ENCODE data around the gene GALNT9. TPM values are rescaled to one million over a fixed set of nuclear protein-coding genes. Genes with fewer than 3 reads are reported as not detected.
"Not testable (repeated sequence)": the region's sequence is repeated elsewhere in the genome, so short reads cannot be mapped to it uniquely, and the experiment has no call there.

Gene GALNT9
- total RNA-seq, 1 experiment from 2014 or later, result 0.45 TPM

DNA sequence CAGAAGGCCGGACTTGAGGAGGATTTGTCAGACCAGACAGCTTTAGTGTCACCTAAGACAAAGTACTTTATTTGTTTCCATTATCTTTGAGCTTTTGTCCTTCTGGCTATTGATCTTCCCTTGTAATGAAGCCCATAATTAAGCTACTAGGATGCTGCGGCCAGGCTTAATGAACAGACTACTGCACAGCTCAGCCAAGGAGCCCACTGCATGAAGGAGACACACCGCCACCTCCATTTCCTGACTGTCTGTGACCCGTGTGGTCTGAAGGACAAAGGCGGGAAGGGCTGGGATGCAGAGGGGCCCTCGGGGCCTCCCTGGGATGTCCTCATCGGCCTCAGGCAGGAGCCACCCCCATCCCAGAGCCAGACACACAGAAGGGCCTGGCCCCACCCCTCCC is 31.0 kb upstream of the GALNT9 start:
- no peaks in the 10 kb centered on the region for H3K4me1 Mint-ChIP-seq (ENCODE audit: low read depth, unreplicated experiment)
- BruUV-seq (replicated peaks), result no TSS peak
- no peaks in the 10 kb centered on the region for H3K9me3 Mint-ChIP-seq (ENCODE audit: unreplicated experiment)
- no peak for TF ChIP-seq CTCF (IDR thresholded peaks at IDR 0.05; ENCODE audit: insufficient read depth in 1 of 2, low read depth in 1 of 2, low read length in 1 of 2, severe bottlenecking in 1 of 2, unreplicated experiment in 1 of 2)
- H3K4me1 ChIP-seq, result no peaks in the 10 kb centered on the region
- intact Hi-C loops (cut with micrococcal nuclease; ENCODE audit: unreplicated experiment), result no loop called here
- H3K4me3 ChIP-seq (ENCODE audit: low read depth, low read length), result no peak overlapping the region
- peaks cover 6% of the 10 kb centered on the region for H3K36me3 Mint-ChIP-seq (ENCODE audit: insufficient read depth, unreplicated experiment)
- no peak overlapping the region for H3K4me3 Mint-ChIP-seq (ENCODE audit: unreplicated experiment)
- no peaks in the 10 kb centered on the region for H3K27me3 ChIP-seq (replicated peaks; ENCODE audit: control insufficient read depth, insufficient read depth, low read length)
- no peaks in the 10 kb centered on the region for H3K27me3 Mint-ChIP-seq (ENCODE audit: insufficient read depth, unreplicated experiment)
- no peaks in the 10 kb centered on the region for H3K36me3 ChIP-seq (ENCODE audit: control insufficient read depth, insufficient read depth, low read length)
- POLR2A ChIA-PET, result no interaction called here
- H3K27ac Mint-ChIP-seq (ENCODE audit: unreplicated experiment), result no peak overlapping the region
- CTCF ChIA-PET, result no interaction called here
- DNase-seq, result no peak
- peaks cover 3% of the 10 kb centered on the region; the same call in 1 of the 2 replicates for H3K9me3 ChIP-seq

GRCh38 chr12:132359971-132360370 is 30.6 kb upstream of the GALNT9 start:
- intact Hi-C loops (cut with micrococcal nuclease; ENCODE audit: unreplicated experiment), result no loop called here
- Histone ChIP-seq H3K4me3 (ENCODE audit: low read depth, low read length) (no peak overlapping the region), H3K36me3 (ENCODE audit: control insufficient read depth, insufficient read depth, low read length) (no peaks in the 10 kb centered on the region), H3K9me3 (peaks cover 3% of the 10 kb centered on the region; the same call in 1 of the 2 replicates), H3K27me3 (replicated peaks; ENCODE audit: control insufficient read depth, insufficient read depth, low read length) (no peaks in the 10 kb centered on the region), H3K4me1 (no peaks in the 10 kb centered on the region)
- H3K27ac Mint-ChIP-seq (ENCODE audit: unreplicated experiment), result no peak overlapping the region
- no peak for TF ChIP-seq CTCF (IDR thresholded peaks at IDR 0.05; ENCODE audit: insufficient read depth in 1 of 2, low read depth in 1 of 2, low read length in 1 of 2, severe bottlenecking in 1 of 2, unreplicated experiment in 1 of 2)
- ChIA-PET CTCF (interaction anchor here (0.6 kb wide), 1 partner anchor 203 kb away, joined by 9 read pairs; no protein-coding TSS in a partner anchor), POLR2A (no interaction called here)
- BruUV-seq (replicated peaks), result no TSS peak
- H3K4me1 Mint-ChIP-seq (ENCODE audit: low read depth, unreplicated experiment), result no peaks in the 10 kb centered on the region
- no peaks in the 10 kb centered on the region for H3K9me3 Mint-ChIP-seq (ENCODE audit: unreplicated experiment)
- H3K4me3 Mint-ChIP-seq (ENCODE audit: unreplicated experiment), result no peak overlapping the region
- no peaks in the 10 kb centered on the region for H3K27me3 Mint-ChIP-seq (ENCODE audit: insufficient read depth, unreplicated experiment)
- H3K36me3 Mint-ChIP-seq (ENCODE audit: insufficient read depth, unreplicated experiment), result peaks cover 6% of the 10 kb centered on the region
- DNase-seq, result no peak

GRCh38 chr12:132359551-132359950 is 30.2 kb upstream of the GALNT9 start:
- H3K36me3 ChIP-seq (ENCODE audit: control insufficient read depth, insufficient read depth, low read length), result no peaks in the 10 kb centered on the region
- H3K4me1 ChIP-seq, result no peaks in the 10 kb centered on the region
- no TSS peak for BruUV-seq (replicated peaks)
- H3K9me3 ChIP-seq, result peaks cover 3% of the 10 kb centered on the region; the same call in 1 of the 2 replicates
- intact Hi-C loops (cut with micrococcal nuclease; ENCODE audit: unreplicated experiment), result no loop called here
- no peaks in the 10 kb centered on the region for H3K9me3 Mint-ChIP-seq (ENCODE audit: unreplicated experiment)
- H3K27ac Mint-ChIP-seq (ENCODE audit: unreplicated experiment), result no peak overlapping the region
- H3K36me3 Mint-ChIP-seq (ENCODE audit: insufficient read depth, unreplicated experiment), result peaks cover 6% of the 10 kb centered on the region
- no peak for DNase-seq
- POLR2A ChIA-PET, result no interaction called here
- no peak overlapping the region for H3K4me3 Mint-ChIP-seq (ENCODE audit: unreplicated experiment)
- H3K27me3 Mint-ChIP-seq (ENCODE audit: insufficient read depth, unreplicated experiment), result no peaks in the 10 kb centered on the region
- no peaks in the 10 kb centered on the region for H3K27me3 ChIP-seq (replicated peaks; ENCODE audit: control insufficient read depth, insufficient read depth, low read length)
- no peak for TF ChIP-seq CTCF (IDR thresholded peaks at IDR 0.05; ENCODE audit: insufficient read depth in 1 of 2, low read depth in 1 of 2, low read length in 1 of 2, severe bottlenecking in 1 of 2, unreplicated experiment in 1 of 2)
- H3K4me1 Mint-ChIP-seq (ENCODE audit: low read depth, unreplicated experiment), result no peaks in the 10 kb centered on the region
- no peak overlapping the region for H3K4me3 ChIP-seq (ENCODE audit: low read depth, low read length)
- CTCF ChIA-PET, result interaction anchor here (0.6 kb wide), 1 partner anchor 203 kb away, joined by 9 read pairs; no protein-coding TSS in a partner anchor

GRCh38 chr12:132358241-132359225 is 29.1 kb upstream of the GALNT9 start:
- POLR2A ChIA-PET; H3K27me3 Mint-ChIP-seq (ENCODE audit: insufficient read depth, unreplicated experiment); H3K4me3 ChIP-seq (ENCODE audit: low read depth, low read length); intact Hi-C loops (cut with micrococcal nuclease; ENCODE audit: unreplicated experiment); H3K36me3 Mint-ChIP-seq (ENCODE audit: insufficient read depth, unreplicated experiment); H3K27ac Mint-ChIP-seq (ENCODE audit: unreplicated experiment); BruUV-seq (replicated peaks); H3K4me3 Mint-ChIP-seq (ENCODE audit: unreplicated experiment); CTCF ChIA-PET; DNase-seq; H3K9me3 ChIP-seq; H3K27me3 ChIP-seq (replicated peaks; ENCODE audit: control insufficient read depth, insufficient read depth, low read length); H3K36me3 ChIP-seq (ENCODE audit: control insufficient read depth, insufficient read depth, low read length); H3K9me3 Mint-ChIP-seq (ENCODE audit: unreplicated experiment); H3K4me1 Mint-ChIP-seq (ENCODE audit: low read depth, unreplicated experiment); H3K4me1 ChIP-seq: not testable (repeated sequence)
